Right kidney (tissue), 9 donors: ENCODE results near the gene MIPOL1.
"Not testable (repeated sequence)": the region's sequence is repeated elsewhere in the genome, so short reads cannot be mapped to it uniquely, and the experiment has no call there.

ENCODE experiments used
- DNase-seq: peaks from one replicate; pipeline ENCODE4 v3.0.0-alpha.2; 2016
- long read RNA-seq, 8 donors: transcript quantifications; one replicate each; lab custom pipeline, GENCODE V29; 2026

Gene MIPOL1, protein sequence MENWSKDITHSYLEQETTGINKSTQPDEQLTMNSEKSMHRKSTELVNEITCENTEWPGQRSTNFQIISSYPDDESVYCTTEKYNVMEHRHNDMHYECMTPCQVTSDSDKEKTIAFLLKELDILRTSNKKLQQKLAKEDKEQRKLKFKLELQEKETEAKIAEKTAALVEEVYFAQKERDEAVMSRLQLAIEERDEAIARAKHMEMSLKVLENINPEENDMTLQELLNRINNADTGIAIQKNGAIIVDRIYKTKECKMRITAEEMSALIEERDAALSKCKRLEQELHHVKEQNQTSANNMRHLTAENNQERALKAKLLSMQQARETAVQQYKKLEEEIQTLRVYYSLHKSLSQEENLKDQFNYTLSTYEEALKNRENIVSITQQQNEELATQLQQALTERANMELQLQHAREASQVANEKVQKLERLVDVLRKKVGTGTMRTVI
- long read RNA-seq, donor 1 = 0 reads
- long read RNA-seq, donor 2 = 0 reads
- long read RNA-seq, donor 3 = 0 reads
- long read RNA-seq, donor 4 = 0 reads
- long read RNA-seq, donor 5 = 0 reads
- long read RNA-seq, donor 6 = 0 reads
- long read RNA-seq, donor 7 = 0 reads
- long read RNA-seq, donor 8 = 0 reads

DNA sequence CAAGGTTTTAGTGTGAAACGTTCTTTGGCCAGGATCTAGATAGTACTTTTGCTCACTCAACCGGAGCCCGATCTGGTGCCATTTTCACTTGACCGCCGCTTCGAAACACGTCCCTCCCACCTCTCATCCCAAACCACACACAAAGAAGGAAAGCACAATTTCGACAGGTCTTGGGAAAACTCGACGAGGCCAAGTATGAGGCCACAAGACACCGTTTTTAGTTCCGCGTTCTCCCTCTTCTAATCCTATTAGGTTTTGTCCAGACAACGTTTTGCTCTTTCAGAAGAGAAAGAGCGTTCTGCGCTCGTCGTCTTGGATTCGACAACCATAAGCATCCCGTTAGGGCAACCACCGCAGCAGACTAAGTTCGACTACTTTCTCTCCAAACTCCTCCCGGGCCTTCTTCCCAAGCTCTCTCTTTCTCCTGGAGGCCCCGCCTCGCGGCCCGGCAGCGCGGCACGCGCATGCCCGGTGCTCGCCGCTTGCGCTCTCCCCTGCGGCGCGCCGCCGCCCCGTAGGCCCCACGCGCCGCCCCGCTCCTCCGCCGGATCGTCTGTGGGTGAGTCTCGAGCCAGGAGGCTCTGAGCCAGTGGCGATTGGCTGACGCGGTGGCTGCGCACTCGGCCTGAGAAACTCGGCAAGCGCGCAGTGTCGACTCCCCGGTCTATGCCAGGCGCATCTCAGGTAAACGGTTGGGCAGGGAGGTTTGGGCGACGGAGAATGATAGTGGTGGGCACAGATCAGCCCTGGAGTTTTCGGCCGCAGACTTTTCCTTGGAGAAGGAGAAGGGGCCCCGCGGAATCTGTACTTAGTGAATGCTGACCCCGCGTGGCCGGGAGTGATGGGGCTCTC lies at the start of gene MIPOL1:
Gene MIPOL1, plus strand, starts transcription at position 517 of the 852 bp plus-strand sequence. CDS start 49,952 bp downstream, outside the sequence.
- DNase-seq = peak; percentile 92

DNA sequence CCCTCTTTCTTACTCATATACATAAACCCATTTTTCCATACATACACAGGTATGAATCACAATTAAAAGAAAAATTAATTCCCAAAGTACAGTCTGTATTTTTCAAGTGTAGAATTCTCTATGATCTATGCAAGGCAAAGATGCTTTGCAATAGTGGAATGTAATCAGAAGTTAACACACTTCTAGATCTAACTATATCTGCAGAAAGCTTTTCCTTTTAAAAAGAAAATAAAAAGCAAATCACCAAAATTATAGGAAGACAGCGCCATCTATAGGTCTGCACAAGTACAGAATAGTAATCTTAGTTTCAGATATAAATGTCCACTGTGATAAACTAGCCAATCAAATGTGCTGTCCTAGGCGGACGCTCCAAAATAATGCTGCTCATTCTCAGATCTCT lies 47.3 kb upstream of the MIPOL1 start:
- no peak for DNase-seq

DNA sequence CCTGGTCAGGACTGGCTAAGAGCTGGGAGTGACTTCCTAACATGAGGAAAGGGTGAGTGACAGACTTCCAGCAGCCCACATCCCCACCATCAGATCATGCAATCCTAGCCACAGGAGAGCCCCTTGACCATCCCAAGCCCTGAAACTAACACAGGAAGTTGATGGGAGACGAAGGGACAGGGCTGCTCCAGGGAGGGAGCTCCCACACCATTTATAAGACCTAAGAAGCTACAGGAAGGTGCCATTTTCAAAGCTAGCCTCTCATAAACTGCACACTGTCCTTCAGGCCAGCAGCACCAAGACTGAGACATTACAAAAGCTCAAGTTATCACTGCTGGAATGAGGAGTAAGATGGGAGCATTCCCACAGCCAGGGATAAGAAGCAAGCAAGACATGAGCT lies 44.7 kb upstream of the MIPOL1 start:
- no peak for DNase-seq

DNA sequence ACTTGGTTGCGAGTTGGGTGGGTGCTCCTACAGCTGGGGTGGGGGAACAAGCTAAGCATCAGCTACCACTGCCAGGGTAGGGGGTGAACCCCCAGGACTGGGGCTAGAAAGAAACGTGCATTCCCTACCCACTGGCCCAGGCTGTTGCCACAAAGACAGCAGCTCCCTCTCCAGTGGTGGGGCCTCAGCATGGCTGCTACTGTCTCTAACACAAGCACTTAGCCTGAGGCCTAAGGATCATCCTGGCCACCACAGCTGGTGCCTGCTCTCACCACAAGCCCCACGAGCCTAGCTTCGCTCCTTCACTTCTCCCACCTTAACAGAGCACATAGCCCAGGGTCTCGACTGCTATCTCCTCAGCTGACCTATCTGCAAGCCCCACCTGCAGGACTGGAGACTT lies 44.3 kb upstream of the MIPOL1 start:
- no peak for DNase-seq

DNA sequence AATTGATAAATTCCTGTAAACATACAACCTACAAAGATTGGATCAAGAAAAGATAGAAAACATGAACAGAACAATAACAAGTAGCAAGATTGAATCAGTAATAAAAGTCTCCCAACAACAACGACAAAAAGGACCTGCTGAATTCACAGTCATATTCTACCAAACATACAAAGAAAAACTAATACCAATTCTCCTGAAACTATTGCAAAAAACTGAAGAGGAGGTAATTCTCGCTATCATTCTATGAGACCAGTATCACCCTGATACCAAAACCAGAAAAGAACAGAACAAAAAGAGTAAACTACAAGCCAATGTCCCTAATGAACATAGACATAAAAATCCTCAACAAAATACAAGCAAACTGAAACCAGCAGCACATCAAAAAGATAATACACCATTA lies 39.8 kb upstream of the MIPOL1 start:
- DNase-seq = no peak

DNA sequence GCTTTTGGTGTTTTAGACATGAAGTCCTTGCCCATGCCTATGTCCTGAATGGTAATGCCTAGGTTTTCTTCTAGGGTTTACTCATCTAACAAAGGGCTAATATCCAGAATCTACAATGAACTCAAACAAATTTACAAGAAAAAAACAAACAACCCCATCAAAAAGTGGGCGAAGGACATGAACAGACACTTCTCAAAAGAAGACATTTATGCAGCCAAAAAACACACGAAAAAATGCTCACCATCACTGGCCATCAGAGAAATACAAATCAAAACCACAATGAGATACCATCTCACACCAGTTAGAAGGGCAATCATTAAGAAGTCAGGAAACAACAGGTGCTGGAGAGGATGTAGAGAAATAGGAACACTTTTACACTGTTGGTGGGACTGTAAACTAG lies 35.4 kb upstream of the MIPOL1 start:
- not testable (repeated sequence) for DNase-seq

DNA sequence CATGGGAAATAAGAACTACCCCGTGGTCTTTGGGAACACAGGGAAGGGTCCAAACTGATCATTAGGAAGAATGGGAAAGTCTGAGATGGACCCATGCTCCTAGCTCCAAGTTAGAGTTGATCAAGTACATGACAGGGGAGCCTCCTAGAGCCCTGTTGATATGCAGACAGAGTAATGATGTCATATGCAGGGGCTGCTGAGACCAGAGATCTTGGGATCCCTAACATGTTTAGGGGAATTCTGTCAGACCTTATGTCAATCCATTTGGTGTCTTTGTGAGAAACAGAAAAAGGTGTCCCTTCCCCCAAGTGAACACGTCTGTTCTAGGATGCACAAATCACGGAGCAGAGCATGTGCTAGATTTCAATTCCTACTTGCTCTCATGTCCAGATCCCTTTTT lies 31.9 kb upstream of the MIPOL1 start:
- no peak for DNase-seq

DNA sequence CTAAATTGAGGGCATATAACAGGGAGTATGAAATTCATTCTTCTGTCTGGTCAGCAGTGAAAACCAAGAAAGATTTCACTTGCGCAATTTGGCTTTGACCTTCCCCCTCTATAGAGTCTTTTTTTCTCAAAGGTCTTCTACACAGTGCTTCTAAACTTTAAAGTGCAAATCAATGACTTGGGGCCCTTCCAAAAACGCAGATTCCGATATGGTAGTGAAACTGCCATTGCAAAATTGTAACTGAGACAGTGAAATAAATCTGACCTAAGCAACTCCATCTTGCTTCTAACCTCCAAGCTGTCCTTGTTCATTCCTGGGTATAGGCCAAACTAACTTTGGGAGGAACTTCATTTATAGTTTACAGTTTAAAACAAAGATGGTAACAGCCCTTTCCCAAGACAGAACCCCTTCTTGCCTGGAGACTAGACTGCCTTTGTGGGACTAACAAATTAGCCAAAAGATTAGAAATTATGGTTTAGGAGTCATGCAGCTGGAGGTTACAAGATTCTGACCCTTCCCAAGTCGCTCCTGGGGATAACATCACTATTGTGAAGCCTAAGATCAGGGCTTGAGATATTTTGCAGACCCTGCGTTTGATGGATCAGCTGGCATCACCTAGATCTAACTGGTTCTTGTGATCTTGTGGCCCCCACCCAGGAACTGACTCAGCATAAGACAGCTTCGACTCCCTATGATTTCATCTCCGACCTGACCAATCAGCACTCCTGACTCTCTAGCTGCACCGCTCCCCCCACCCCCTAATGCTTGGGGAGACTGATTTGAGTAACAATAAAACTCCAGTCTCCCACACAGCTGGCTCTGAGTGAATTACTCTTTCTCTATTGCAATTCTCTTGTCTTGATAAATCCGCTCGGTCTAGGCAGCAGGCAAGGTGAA lies 30.3 kb upstream of the MIPOL1 start:
- DNase-seq = no peak

DNA sequence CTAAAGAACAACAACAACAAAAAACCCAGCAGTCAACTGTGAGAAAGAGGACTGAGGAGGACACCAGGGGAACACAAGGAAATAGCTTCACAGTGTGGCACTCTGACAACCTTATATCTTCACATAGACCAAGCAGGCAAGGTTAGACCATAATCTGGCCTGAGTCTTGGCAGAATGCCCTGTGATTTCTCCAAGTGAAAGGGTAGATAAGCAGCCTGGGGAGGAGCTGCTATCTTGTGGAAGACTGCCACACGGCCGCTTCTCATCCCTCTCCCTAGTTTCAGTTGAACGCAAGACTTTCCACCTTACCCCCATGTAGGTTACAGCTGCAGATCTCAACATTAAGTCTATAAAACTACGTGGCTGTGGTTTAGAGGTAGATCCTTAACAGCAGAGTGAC lies 29.0 kb upstream of the MIPOL1 start:
- DNase-seq = no peak

DNA sequence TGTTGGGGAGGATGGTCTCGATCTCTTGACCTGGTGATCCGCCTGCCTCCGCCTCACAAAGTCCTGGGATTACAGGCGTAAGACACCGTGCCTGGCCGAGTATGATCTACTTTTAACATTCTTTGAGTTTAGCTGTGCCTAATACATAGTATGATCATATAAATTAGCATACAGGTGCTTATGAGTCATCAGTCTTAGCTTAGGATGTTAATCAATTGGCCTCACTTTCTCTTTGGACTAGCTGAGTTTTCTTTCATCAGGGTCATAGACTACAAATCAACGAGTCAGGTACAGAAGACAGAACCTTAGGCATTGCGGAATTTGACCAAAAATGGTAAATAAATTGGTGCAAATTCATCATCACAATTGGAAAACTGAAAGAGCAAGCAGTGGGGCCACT lies 27.5 kb upstream of the MIPOL1 start:
- DNase-seq = no peak

DNA sequence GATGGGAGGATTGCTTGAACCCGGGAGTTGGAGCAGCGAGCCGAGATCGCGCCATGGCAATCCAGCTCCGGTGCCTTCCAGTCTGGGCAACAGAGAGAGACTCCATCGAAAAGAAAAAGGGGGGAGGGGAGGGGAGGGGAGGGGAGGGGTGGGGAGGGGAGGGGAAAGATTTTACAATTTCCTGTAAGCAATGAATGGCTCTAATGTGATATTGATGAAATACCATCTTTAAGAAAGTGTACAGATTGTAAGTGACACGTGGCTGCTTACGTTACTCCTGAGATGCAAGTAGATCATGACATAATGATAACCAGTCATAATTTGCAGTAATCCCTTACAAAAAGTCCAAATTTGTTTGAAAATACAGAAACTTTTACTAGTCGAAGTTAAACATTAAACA lies 26.7 kb upstream of the MIPOL1 start:
- DNase-seq = no peak

DNA sequence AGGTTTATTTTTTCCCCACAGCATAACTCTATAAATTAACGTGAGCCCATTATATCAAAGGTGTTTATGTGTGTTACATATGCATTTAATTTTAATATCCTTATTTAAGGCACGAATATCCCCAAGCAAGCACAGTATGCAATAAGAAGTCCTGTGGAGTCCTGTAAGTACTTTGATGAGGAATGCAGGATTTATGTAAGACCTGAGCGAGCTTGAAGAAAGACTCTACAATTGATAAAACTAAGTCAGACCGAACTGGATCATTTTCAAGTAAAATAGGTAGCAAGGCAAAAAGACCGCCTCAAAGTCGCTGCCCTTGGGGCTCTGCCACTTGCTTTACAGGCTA lies 26.1 kb upstream of the MIPOL1 start:
- DNase-seq = no peak

DNA sequence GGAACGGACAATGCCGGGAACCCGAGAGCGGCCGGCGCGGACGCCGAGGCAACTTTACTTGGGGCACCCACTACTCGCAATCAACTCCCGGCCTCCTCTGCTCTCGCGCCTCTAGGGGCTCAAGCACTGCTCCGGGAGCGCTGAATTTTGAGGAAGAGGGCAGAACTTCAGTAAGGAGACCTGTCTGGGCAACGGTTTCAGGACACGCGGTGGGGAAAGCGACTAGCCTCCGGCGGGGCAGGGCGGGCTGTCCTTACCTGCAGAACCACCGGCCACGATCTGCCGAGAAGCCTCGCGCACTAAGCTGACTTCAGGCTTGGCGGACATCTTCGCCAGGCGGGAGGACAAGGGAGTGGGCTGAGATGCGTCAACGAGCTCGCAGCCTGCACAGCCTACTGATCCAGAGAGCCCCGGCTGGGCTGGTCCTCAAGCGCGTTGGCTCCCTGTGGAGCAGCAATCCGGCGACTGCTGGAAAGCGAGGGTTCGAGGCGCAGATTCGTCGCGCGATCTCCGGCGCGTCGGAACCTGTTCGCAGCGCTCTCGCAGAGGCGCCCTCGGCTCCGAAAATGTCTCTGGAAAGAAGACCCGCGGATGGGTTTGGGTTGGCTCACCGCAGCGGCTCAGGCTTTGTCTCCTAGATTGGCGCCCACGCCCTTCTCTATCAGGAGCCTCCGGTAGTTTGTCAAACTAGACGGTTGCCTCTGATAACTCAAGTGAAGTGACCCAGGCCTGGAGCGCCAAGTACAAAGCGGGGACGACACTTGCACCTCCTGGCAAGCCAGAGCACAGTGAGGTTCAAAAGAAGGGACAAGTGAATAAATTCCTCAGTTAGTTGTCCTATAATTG lies 25.5 kb upstream of the MIPOL1 start, which contains the start of gene SLC25A21:
Gene SLC25A21, minus strand, starts transcription at position 583 of the 846 bp plus-strand sequence.
- DNase-seq = peak; percentile 98

DNA sequence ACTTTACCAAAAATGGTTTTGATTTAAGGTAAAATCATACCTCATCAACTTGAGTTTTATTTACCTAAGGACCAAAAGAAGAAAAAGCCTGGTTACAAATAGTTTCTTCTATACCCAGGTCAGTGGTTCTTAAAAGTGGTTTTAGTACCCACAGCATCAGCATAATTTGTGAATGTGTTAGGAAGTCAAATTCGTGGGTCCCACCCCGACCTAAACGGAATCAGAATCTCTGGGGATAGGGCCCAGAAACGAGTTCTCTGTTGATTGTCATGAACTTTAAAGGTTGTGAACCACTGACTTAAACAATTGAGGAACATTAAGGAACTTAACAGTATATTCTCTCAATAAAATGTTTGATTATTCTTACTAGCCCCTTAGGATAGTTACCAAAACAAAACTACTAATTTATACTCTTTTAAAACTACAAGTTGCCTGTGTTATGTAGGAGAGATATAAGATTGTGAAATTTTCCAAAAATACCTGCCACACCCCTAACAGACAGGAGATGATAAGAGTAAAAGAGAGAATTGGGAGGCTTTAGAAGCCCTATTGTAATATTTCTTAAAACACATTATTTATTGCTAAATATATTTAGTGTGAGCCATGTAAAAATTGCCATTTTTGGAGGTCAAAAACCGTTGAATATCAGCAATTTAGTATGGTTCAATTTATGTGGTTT lies 24.7 kb upstream of the MIPOL1 start:
- DNase-seq = no peak

DNA sequence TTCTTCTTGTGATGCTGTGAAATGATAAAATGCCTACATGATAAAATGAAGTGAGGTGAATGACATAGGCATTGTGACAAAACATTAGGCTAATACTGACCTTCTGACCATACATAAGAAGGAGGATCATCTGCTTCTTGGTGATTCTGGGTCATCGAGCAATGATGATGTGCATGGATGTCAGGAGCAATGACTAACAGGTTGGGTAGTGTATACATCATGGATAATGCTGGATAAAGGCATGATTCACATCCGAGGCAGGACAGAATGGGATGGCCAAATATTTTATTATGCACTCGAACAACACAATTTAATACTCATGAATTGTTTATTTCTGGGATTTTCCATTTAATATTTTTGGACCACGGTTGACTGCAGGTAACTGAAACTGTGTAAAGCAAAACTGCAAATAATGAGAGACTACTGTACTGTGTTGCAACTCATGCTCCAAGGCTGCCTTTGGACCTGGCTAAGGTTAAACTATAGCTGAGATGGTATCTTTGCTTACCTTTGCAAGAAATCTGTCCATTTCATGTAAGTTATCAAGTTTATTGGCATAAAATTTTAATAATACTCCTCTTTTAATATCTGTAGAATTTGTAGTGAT lies 17.7 kb upstream of the MIPOL1 start:
- DNase-seq = no peak

DNA sequence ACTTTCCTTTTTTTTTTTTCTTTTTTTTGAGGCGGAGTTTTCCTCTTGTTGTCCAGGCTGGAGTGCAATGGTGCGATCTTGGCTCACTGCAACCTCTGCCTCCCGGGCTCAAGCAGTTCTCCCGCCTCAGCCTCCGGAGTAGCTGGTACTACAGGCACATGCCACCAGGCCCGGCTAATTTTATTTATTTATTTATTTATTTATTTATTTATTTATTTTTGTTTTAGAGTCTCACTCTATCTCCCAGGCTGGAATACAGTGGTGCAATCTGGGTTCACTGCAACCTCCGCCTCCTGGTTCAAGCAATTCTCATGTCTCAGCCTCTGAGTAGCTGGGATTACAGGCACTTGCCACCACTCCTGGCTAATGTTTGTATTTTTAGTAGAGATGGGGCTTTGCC lies 16.9 kb upstream of the MIPOL1 start:
- not testable (repeated sequence) for DNase-seq

DNA sequence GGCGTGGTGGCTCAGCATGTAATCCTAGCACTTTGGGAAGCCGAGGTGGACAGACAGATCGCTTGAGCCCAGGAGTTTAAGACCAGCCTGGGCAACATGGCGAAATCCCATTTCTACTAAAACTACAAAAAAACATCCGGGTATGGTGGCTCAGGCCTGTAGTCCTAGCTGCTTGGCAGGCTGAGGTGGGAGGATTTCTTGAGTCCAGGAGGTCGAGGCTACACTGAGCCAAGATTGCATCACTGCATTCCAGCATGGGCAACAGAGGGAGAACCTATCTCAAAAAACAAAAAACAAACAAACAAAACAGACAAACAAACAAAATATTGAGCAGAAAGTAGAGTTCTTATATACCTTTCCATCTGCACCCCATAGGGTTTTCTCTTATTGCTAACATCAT lies 16.3 kb upstream of the MIPOL1 start:
- DNase-seq = no peak

DNA sequence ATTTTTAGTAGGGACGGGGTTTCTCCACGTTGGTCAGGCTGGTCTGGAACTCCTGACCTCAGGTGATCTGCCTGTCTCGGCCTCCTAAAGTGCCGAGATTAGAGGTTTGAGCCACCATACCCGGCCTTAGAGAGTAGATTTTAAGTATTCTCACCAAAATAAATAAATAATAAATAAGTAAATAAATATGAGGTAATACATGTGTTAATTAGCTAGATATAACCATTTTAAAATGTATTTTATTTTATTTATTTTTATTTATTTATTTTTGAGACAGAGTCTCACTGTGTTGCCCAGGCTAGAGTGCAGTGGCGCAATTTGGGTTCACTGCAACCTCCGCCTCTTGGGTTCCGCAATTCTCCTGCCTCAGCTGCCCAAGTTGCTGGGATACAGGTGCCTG lies 13.2 kb upstream of the MIPOL1 start:
- DNase-seq = not testable (repeated sequence)

DNA sequence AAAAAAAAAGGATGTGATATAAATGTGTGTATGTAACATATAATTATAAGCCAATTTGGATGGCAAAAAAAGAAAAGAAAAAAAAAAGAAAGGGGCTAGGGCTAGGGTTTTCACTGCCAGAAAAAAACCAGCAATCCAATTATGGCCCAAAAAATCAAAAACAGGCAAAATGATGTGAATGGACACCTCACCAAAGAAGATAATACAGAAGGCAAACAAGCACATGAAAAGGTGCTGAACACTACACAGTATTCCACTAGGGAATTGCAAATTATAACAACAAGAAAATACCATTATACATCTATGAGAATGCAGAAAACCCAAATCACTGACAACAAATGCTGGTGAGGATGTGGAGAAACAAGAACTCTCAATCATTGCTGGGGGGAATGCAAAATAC lies 12.1 kb upstream of the MIPOL1 start:
- no peak for DNase-seq

DNA sequence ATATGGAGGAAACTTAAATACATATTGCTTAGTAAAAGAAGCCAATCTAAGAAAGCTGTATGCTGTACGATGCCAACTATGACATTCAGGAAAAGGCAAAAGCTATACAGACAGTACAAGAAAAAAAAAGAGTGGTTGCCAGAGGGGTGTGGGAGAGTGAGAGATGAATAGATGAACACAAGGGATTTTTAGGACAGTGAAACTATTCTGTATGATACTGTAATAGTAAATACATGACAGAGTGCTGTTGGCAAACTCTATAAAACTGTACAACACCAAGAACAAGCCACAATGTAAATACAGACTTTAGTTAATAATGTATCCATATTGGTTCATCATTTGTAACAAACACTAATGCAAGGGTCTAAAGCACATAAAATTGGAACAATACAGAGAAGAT lies 10.9 kb upstream of the MIPOL1 start:
- DNase-seq = no peak
